ENCODE results near the gene SSBP3.

The SSBP3 gene

GRCh38 chr1:54305906-54306514 lies 100.2 kb downstream of the SSBP3 start:
- no peak for DNase-seq (ENCODE audit: low read depth, low spot score)

GRCh38 chr1:54304518-54304917 lies 101.7 kb downstream of the SSBP3 start:
- DNase-seq (ENCODE audit: low read depth, low spot score), result no peak

- DNase-seq (ENCODE audit: low read depth, low spot score), result no peak
Measured at GRCh38 chr1:54302951-54303843, 103.0 kb downstream of the SSBP3 start.

DNA sequence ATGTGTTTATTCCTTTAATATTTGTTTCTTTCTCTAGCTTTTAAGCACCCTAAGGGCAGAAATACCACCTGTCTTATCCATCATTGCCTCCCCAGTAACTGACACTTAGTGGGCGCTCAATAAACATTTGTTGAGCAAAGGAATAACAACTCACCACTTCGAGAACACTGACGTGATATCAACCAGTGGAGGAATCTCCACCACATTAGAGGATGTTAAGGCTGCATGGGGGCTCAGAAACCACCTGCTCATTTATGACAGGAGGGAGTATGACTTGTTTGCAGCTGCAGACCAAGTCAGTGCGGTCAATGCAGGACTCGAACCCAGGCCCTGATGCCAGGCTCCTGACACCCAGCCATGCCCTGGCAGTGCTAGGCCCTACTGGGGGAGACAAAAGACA lies 103.6 kb downstream of the SSBP3 start:
- DNase-seq (ENCODE audit: low read depth, low spot score), result no peak

DNA sequence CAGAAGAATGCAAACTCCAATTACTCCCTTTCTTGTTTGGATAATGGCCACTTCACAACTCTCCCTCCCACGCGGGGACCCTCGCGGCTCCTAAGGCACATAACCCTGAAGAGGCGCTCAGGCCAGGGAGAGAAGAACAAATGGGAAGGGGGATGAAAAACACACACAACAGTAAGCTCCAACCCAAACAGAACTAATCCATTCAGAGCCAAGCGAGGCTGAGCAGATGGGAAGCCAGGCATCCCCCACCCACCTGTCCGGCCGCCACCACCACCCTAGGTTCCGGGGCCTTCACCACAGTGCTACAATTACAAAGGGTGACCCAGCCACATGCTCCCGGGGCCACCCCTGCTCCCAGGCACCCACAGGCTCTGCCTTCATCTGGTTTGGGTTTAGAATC lies 104.7 kb downstream of the SSBP3 start:
- no peak for DNase-seq (ENCODE audit: low read depth, low spot score)

DNA sequence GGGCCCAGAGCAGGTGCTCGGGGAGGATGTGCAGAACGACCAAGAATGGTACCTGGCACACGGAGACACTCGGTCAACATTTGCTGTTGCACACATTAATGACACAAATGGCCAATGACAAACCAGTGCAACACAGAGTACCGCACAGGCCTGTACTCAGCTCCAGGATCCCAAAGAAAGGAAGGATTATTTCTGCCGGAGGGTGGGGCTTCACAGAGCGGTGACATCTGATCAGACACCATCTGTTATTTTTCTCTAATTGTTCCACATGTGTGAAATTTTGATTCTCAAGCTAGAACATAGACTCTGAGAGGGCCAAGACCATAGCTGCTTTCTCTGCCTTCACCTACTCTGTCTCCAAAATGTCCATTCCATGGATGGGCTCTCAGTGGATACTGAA lies 105.8 kb downstream of the SSBP3 start:
- DNase-seq (ENCODE audit: low read depth, low spot score), result no peak

- no peak for DNase-seq (ENCODE audit: low read depth, low spot score)
Measured at GRCh38 chr1:54299037-54299436, 107.2 kb downstream of the SSBP3 start.

DNA sequence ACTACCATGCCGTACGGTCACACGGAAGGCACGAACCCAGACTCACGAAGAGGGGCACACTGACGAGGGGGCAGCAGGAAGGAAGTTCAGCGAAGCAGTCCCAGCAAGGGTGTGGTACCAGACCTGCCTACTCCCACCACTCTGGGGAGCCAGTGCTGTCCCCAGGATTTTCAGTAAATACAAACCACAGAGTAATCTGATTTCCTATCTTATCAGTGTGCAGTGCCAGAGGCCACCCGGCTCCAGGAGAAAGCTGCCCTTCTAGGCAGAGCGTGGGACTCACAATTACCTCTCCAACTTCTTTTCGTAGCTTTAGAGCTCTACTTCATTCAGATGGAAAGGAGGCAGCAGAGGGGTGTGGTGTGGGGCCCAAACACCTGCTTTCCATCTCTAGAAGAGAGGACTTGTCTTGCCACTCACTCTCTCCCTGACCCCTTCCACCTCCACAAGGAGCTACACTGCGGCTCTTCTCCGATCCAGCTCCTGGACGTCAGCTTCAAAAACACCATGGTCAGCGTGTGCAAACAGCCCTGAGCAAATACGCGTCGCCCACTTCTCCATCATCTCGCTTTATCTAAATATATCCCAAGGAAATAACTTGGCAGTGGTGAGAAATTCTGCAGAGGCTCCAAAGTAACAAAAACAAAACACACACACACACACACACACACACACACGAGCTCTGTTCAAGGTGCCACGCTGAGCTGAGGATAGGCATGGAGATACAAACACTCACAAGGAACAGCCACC lies 107.7 kb downstream of the SSBP3 start:
- DNase-seq (ENCODE audit: low read depth, low spot score), result no peak

DNA sequence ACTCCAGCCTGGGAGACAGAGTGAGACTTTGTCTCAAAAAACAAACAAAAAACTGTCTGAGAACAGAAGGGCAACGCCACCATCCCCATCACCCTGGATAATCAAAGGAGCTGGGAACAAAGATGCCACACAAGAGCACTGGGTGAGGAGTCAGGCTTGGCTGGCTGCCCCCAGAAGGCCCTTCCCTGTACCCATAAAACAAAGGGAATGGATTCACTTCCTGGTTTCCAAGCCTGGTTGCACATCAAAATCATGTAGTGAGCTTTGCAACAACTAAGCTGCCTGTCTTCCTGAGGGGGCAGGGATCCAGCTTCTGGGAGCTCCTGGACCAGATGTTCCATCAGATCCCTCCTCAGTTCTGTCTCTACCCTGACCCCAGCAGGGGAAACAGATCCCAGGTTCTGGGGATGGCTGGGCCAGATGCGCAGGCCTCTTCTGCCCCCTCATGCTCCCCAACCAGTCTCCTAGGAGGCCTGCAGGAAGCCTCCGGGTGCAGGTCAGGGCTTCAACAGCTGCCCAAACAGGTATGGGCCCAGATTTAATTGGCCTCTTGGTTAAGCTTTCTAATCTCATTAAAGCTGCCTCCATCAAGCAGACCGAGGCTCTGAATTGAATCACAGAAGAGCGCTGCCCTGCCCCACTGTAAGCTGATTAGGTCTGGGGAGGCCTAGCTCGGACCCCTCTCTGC lies 108.5 kb downstream of the SSBP3 start:
- no peak for DNase-seq (ENCODE audit: low read depth, low spot score)

DNA sequence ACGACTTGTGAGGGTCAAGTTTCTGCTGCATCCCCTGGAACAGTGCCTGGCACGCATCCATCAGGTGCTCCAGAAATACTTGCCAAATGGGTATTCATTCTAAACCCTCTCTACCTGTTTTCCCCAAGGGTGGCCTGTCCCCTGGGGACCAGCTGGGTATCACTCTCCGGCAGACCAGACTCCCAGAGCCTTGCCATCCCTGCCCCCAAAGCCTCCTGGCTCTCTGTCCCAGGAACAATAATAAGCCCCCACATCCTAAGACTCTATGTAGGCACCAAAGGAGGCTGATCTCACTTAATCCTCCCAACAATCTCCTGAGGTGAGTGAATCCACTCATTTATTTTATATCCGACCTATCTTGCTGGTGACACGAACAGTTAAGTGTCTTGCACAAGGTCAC lies 109.5 kb downstream of the SSBP3 start:
- DNase-seq (ENCODE audit: low read depth, low spot score), result no peak

DNA sequence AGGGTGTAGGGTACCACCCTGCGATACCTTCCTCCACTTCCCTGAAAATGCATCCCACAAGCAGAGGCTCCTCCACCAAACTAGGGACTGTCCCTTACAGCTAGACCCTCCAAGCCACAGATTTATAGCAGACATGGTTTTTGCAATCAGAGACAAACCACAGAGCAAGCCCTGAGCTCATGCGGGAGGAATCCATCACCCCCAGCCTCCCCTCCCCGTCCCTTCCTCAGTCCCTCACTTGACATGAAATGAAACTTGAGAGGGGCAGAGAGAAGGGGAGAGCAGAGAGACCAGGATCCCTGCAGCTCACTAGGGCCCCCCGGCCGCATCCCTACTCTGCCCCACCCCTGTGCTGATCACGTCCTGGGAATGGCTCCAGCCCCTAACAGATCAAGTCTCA lies 111.3 kb downstream of the SSBP3 start:
- no peak for DNase-seq (ENCODE audit: low read depth, low spot score)

GRCh38 chr1:54292002-54292911 lies 113.9 kb downstream of the SSBP3 start:
- no peak for DNase-seq (ENCODE audit: low read depth, low spot score)

DNA sequence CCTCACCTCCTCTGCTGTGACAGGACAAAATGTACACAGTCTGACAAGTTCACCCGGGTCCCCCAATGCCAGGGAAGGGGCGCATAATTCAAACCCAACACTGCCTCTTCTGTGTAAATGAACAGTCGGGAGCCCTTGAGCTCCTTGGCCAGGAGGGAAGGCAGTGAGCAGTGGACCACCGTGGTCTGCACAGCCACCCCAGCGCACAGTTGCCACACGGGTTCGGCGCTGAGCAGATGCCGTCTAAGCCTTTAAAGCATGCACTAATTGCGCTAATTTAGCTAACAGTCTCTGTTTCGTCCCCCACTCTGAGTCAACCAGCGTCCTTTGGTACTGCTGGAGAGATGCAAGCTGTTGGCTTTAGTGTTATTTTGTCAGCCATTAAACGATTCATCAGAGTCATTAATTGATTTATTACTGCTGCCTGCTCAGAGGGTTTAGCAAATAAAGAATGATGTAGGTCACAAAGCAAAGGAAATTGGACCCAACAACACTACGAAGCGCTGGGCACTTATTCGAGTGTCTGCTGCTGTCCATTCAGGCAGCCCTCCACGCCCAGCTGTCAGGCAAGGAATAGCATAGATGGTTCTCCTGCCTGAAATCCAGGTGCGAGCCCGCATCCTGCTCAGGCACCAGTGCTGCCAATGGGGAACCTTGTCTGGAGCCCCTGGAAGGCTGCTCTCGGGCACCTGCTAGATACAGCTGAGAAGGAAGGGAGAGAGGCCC lies 114.8 kb downstream of the SSBP3 start:
- DNase-seq (ENCODE audit: low read depth, low spot score), result no peak

DNA sequence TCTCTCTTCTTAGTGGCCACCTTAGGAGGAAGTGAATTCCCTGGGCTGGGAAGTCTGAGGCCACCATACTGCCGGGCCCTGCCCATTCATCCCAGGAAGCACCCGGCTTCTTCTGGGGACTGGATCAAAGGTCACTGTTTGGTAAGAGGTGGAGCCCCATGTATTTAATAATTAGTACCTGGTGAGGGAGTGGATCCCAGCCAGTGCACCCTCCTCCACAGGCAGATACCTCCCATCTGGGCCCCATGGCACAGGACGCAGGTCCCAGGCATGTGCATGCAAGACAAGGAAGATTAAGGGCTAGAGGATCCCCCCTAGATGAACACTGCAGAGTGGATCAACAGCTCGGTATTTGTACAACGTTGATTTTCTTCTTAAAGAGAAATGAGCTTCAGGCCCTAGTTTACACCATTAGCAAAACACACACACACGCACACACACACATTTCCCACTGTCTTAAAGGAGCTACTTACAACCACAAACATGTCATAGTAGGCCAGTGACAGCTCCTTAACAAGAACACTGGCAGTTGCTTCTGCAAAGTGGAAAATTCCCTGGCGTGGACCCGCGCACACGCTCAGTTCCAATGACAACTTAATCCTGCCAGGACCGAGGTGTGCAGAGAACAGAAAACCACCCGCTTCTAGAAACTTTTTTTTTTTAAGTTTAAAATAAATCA lies 115.5 kb downstream of the SSBP3 start:
- DNase-seq (ENCODE audit: low read depth, low spot score), result no peak

DNA sequence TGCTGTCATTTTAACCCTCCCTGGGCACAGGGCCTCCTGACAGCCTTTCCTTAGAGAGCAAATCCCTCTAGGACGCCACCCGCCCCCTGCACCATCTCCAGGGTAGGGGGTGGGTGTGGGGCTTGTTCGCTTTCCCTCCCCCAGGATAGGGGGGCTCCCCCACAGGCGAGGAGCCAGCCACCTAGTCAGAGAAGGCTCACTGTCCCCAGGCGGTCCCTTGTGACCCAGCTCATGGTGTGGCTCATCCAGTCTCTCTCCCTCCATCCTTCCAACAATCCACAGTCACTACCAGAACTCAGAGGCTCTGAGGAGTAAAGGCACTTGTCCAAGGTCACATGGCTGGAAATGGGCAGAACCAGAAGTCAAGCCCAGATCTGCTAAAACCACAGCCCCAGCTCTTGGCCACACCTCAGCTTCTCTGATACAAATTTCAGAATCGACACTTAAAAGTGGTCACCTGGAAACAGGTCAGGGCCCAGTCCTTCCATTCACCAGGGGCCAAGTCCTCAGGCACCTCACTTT lies 116.4 kb downstream of the SSBP3 start:
- DNase-seq (ENCODE audit: low read depth, low spot score), result no peak

- DNase-seq (ENCODE audit: low read depth, low spot score), result no peak
Measured at GRCh38 chr1:54287801-54288211, 118.4 kb downstream of the SSBP3 start.

DNA sequence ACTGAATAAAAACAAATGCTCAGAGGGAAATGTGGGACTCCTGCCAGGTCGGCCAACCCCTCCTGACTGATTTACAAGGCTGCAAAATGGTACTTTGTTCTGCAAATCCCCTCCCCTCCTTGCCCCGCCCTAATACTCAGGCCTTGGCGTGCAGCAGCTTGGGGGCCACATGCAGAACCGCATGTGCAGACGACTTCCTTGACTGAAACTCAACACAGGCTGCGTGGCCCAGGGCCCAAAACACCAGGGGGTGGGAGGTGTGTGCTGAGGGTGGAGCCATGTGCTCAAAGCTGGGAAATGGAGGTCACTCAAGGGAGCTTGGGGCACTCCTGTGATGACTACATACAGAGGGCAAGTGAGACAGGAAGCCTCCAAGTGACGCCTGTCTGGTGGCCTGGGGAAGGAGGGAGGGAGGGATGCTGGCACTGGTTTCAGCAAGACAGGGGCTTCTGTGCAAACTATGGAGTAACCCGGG lies 119.0 kb downstream of the SSBP3 start:
- peak; percentile 53 for DNase-seq (ENCODE audit: low read depth, low spot score)

DNA sequence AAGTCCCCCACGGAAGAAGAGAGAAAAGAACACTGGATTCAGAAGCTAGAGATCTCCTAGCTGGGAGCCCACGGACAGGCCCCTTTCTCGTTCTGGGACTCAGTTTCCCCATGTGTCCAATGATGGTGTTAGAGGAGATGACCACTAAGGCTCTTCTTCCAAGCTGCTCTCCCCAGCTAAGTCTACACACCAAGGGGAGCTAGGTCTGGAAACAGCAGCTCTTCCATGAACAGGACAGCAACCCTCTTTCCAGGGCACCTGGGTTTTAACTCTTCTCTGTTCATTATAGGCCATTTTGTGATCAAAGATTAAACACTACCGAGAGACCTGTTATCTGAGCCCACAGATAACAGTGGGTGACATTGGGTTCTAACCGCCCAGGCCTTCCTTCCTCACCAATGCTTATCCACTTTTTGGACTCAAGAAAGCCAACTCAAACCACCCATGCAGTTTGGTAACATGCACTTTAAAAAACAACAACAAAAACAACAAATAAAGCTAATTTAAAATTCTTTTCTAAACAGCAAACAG lies 120.3 kb downstream of the SSBP3 start:
- no peak for DNase-seq (ENCODE audit: low read depth, low spot score)

All from activated naive CD8-positive, alpha-beta T cell treated with anti-CD3 and anti-CD28 coated beads, Interleukin-2, amount 50 U/mL, for 16 hours (primary cell).